Measurements from ENCODE around the gene TBL2. TPM values are rescaled to one million over a fixed set of nuclear protein-coding genes. Genes with fewer than 3 reads are reported as not detected.

The TBL2 gene, protein sequence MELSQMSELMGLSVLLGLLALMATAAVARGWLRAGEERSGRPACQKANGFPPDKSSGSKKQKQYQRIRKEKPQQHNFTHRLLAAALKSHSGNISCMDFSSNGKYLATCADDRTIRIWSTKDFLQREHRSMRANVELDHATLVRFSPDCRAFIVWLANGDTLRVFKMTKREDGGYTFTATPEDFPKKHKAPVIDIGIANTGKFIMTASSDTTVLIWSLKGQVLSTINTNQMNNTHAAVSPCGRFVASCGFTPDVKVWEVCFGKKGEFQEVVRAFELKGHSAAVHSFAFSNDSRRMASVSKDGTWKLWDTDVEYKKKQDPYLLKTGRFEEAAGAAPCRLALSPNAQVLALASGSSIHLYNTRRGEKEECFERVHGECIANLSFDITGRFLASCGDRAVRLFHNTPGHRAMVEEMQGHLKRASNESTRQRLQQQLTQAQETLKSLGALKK
- total RNA-seq: 10 to 100 TPM; 17.1 to 29.6 (median 26.9) TPM
- polyA plus RNA-seq: 10 to 100 TPM in 1 of 3 donors, 1 to 10 TPM in 2; 5.4 to 28.2 (median 6.2) TPM

DNA sequence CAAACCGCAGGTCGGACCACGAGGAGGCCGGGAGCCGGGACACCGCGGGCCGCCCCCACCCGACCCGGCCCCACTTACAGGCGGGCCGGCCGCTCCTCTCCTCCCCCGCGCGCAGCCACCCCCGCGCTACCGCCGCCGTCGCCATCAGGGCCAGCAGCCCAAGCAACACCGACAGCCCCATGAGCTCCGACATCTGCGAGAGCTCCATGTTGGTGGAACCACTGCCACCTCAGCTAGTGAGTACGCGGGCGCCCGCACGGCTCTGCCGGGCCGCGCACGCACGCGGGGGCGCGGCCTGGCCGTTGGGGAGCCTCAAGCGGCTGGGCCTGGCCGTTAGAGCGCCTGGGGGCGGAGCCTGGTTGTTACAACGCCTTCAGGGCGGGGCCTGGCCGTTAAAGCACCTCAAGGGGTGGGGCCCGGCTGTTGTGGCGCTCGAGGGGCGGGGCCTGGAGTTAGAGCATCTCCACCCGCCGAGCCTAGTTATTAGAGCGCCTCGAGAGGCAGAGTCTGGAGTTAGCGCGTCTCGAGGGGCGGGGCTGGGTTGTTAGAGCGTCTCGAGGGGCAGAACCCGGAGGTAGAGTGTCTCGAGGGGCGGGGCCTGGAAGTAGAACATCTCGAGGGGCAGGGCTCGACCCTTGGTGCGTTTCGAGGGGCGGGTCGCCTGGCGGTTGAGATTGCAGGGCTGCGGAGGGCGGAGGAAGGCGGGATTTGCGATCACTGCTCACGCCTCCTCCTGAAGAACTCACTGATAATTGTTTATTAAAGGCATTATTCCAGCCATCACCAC lies at the start of gene TBL2:
Gene TBL2 (minus strand): TSS at position 238 of the 787 bp plus-strand sequence. CDS start 30 bp downstream, at position 208.
- Histone ChIP-seq H3K9me3 (no peaks in the 10 kb centered on the region), H3K36me3 (peaks cover 9 to 21% (median 14%) of the 10 kb centered on the region in 4 donors), H3K4me1 (peaks cover 0 to 35% (median 23%) of the 10 kb centered on the region in 4 donors), H3K27ac (peak within 1 kb of the TSS; percentile 85 to 95 (median 93)), H3K27me3 (no peaks in the 10 kb centered on the region), H3K4me3 (peak within 1 kb of the TSS; percentile 63 to 88 (median 85))
- peak; percentile 99 for DNase-seq
- intact Hi-C loops (cut with DNase I): loop anchor here (1.0 to 2.0 kb wide), 4 partner anchors 21 to 596 kb away; partner anchors contain the start of genes ABHD11, BAZ1B, BCL7B and EIF4H
- TF ChIP-seq EP300 (IDR thresholded peaks at IDR 0.05) (no peak), POLR2AphosphoS5 (IDR thresholded peaks at IDR 0.05) (peak; percentile 74 to 91 (median 84)), POLR2A (IDR thresholded peaks at IDR 0.05) (peak; percentile 65 to 75)
- WGBS, 2 donors: 0 to 1% methylated on average over 75 of the region's 75 CpGs

DNA sequence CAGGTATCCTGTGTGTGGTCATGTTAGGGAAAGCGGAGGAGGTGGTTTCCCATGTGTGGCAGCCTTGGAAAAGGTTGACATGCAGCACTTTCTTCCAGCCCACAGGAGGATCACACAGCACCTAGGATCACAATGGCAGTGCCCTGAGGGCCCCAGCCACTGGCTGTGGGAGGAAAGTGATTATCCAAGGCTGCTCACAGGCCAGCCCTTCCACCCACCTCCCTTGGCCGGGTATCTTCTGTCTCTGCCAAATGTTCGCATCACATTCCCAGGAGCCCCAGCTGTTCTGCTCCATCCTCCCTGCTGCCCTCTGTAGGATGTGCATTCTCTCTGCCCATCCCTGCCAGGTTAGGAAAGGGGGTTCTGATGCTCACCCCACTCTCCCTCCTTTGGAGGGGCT lies 48.4 kb upstream of the TBL2 start:
- no peaks in the 10 kb centered on the region for H3K9me3 ChIP-seq
- TF ChIP-seq, protein P1, sequence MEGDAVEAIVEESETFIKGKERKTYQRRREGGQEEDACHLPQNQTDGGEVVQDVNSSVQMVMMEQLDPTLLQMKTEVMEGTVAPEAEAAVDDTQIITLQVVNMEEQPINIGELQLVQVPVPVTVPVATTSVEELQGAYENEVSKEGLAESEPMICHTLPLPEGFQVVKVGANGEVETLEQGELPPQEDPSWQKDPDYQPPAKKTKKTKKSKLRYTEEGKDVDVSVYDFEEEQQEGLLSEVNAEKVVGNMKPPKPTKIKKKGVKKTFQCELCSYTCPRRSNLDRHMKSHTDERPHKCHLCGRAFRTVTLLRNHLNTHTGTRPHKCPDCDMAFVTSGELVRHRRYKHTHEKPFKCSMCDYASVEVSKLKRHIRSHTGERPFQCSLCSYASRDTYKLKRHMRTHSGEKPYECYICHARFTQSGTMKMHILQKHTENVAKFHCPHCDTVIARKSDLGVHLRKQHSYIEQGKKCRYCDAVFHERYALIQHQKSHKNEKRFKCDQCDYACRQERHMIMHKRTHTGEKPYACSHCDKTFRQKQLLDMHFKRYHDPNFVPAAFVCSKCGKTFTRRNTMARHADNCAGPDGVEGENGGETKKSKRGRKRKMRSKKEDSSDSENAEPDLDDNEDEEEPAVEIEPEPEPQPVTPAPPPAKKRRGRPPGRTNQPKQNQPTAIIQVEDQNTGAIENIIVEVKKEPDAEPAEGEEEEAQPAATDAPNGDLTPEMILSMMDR (IDR thresholded peaks at IDR 0.05): no peak
- TF ChIP-seq POLR2A (IDR thresholded peaks at IDR 0.05): no peak
- no peak for TF ChIP-seq POLR2AphosphoS5 (IDR thresholded peaks at IDR 0.05)
- no peak for TF ChIP-seq EP300 (IDR thresholded peaks at IDR 0.05)
- no peak overlapping the region for H3K4me3 ChIP-seq
- intact Hi-C loops (cut with DNase I): no loop called here
- H3K27me3 ChIP-seq: peaks cover 27 to 86% (median 48%) of the 10 kb centered on the region in 3 donors
- H3K4me1 ChIP-seq: peaks cover 0 to 23% (median 20%) of the 10 kb centered on the region in 4 donors
- no peaks in the 10 kb centered on the region for H3K36me3 ChIP-seq
- H3K27ac ChIP-seq: no peak overlapping the region
- 42 to 46% methylated on average over 3 of the region's 3 CpGs for WGBS, 2 donors
- DNase-seq: no peak

DNA sequence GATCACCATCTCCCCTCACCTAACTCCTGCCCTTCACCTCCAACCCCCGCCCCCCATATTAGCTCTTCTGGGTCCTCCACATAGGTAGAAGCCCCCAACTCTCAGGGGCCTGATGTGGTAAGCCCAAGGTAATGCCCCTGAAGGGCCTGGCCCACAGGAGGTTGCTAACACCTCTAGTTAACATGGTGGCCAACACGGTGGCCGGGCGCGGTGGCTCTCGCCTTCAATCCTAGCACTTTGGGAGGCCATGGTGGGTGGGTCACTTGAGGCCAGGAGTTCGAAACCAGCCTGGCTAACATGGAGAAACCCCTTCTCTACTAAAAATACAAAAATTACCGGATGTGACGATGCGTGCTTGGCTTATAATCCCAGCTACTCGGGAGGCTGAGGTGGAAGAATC lies 46.9 kb upstream of the TBL2 start:
- DNase-seq: no peak
- H3K9me3 ChIP-seq: no peaks in the 10 kb centered on the region
- H3K27ac ChIP-seq: no peak overlapping the region
- intact Hi-C loops (cut with DNase I): no loop called here
- peaks cover 0 to 23% (median 20%) of the 10 kb centered on the region in 4 donors for H3K4me1 ChIP-seq
- H3K36me3 ChIP-seq: no peaks in the 10 kb centered on the region
- TF ChIP-seq, protein P1 (IDR thresholded peaks at IDR 0.05): no peak
- TF ChIP-seq POLR2A (IDR thresholded peaks at IDR 0.05) (no peak), EP300 (IDR thresholded peaks at IDR 0.05) (no peak), POLR2AphosphoS5 (IDR thresholded peaks at IDR 0.05) (no peak)
- peaks cover 27 to 85% (median 52%) of the 10 kb centered on the region in 3 donors for H3K27me3 ChIP-seq
- no peak overlapping the region for H3K4me3 ChIP-seq
- WGBS, 2 donors: 94 to 96% methylated on average over 11 of the region's 11 CpGs

DNA sequence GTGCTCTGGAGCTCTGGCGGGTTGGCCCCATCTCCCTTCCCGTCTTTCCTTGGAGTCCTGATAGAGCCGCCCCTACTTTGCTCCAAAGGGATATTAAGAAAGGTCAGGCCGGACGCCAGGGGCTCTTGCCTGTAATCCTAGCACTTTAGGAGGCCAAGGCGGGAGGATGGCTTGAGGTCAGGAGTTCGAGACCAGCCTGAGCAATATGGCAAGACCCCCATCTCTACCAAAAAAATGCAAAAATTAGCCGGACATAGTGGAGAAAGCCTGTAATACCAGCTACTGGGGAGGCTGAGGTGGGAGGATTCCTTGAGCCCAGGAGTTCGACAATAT lies 46.3 kb upstream of the TBL2 start:
- Histone ChIP-seq H3K4me1 (peaks cover 0 to 23% (median 20%) of the 10 kb centered on the region in 4 donors), H3K36me3 (no peaks in the 10 kb centered on the region), H3K4me3 (peak overlapping the region in 3 of 4 donors; percentile 44 to 53 (median 45)), H3K27ac (no peak overlapping the region), H3K27me3 (peaks cover 27 to 85% (median 52%) of the 10 kb centered on the region in 3 donors), H3K9me3 (no peaks in the 10 kb centered on the region)
- DNase-seq: no peak
- TF ChIP-seq, protein P1 (IDR thresholded peaks at IDR 0.05): no peak
- no peak for TF ChIP-seq EP300 (IDR thresholded peaks at IDR 0.05)
- TF ChIP-seq POLR2AphosphoS5 (IDR thresholded peaks at IDR 0.05): no peak
- no peak for TF ChIP-seq POLR2A (IDR thresholded peaks at IDR 0.05)
- 30 to 39% methylated on average over 9 of the region's 9 CpGs for WGBS, 2 donors
- intact Hi-C loops (cut with DNase I): no loop called here
